EL (cell line): Measurements from ENCODE around the gene ZNF367.

Source experiments
- DNase-seq: peaks from one replicate; pipeline ENCODE4 v3.0.0-alpha.2; 2016

Gene ZNF367

DNA sequence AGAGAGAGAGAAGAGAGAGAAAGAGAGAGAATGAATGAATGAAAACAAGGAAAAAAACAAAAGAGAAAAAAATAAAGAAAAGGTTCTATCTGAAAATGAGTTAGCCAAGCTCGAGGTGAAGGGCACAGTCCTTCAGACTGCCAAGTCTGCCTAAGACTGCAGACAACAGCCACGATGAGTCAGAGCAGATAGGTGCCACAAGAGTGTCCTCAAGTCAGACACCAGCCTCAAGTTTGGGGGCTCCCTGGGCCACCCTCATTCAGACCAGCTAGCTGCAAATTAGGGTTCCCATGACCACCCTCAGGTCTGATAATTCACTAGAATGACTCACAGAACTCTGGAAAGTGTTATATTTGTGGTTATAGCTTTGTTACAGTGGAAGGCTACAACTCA, 17.9 kb upstream of the ZNF367 start:
- DNase-seq = no peak

DNA sequence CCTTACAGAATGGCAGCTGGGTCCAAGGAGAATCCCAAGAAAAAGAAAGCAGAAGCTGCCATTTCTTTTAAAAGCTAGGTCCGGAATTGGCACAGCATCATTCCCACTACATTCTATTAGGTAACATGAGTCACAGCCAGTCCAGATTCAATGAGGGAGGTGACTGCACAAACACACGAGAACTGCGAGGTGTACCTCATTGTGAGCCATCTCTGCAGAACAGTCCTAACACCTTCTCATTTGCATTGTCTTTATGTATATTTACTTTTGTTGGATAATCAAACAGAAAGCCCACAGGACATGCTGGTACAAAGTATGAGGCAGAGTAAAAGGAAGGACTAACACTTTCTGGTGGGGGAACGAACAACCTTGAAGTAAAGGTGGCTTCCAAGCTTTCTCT, 17.2 kb upstream of the ZNF367 start:
- no peak for DNase-seq

DNA sequence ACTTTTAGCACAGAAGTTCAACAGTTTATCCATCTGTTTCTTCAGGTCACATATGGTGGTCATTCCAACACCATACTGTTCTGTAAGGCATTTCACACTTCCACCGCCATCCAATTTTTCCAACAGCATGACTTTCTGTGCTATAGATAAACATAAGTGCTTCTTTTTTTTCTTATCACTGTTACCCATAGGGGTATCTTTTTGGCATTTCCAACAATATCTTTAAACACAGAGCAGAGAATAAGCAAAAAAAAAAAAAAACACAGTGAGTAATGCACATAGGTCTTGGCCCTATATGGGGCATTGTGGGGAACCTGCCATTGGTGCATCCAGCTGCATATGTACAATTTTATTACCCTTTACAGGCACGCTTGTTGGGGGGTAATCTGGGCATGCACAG, 12.2 kb upstream of the ZNF367 start:
- no peak for DNase-seq

DNA sequence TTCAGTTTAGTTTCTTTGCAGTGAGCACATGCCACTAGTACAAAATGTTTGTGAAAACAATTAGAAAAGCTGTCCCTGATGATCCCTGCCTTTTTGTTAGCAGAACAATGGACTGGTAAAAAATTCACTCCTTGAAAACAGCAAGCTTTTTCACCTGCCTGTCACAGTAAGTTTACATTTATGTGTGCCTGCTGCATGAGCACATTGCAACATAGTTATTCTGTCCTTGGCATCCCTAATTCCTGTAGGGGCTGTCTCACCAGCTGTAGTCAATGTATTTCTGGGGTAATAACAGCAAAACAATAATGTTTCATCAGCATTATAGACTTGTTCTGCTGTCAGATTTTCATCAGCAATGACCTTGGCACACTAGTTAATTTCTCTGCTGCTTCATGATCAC, 11.6 kb upstream of the ZNF367 start:
- DNase-seq = no peak

DNA sequence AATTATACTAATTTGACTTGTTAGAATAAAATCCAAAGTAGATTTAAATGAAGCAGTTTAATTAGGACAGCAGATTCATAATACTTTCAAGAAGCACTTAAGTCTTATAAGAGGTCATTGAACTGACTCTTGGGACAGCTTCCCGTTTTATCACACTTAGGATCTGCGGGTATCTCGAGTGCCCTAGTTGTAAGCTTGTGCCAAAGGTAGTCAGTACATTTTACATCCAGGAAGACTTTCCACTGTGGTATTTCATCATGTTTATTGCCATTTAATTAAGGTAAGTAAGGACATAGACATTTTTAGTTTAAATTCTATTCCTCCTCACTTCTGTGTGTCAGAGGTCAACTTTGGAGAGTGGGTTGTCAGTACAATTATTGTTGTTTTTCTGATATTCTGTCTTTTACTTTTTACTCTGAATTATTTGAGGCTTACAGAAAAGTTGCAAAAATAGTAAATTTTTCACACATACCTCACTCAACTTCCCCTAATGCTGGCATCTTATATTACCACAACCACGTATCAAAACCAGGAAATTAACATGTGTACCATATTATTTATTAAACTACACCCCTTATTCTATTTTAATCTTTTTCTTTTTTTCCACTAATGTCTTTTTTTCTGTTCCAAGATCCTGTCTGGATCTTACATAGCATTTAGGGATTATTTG, 7.5 kb upstream of the ZNF367 start:
- DNase-seq = no peak

DNA sequence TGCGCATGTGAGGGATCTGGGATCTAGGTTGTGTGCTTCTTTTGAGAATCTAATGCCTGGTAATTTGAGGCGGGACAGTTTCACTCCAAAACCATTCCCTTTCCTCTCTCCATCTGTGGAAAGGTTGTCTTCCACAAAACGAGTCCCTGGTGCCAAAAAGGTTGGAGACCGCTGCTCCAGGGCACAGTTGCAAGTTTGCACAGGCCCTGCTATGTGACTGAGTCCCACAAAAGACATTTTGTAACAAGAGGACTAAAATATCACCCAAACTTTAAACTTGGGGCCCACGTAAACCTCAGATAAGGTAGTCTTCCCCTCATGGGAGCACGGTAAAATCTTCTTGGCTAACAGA, 5.8 kb upstream of the ZNF367 start:
- DNase-seq = no peak

DNA sequence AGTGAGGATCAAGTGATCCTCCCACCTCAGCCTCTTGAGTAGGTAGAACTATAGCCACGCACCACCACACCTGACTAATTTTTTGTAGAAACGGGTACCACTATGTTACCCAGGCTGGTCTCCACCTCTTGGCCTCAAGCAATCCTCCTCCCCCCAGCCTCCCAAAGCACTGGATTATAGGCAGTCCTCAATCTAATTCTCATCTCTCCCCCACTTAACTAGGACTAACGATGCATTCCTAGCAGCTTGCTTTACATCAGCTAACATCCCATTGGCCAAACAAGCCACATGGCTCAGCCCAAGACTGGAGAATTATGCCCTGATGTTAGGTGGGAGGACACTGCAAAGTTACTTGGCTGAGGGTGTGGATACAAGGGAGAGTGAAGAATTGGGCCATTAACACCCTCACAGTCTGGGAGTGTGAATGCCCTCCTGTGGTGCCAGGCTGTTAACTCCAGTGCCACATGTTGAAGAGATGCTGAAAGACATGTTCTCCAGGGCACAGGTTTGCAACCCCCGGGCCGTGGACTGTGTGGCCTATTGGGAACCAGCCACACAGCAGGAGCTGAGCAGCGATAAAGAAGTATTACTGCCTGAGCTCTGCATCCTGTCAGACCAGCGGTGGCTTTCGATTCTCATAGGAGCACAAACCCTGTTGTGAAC, 5.3 kb upstream of the ZNF367 start:
- DNase-seq = no peak

DNA sequence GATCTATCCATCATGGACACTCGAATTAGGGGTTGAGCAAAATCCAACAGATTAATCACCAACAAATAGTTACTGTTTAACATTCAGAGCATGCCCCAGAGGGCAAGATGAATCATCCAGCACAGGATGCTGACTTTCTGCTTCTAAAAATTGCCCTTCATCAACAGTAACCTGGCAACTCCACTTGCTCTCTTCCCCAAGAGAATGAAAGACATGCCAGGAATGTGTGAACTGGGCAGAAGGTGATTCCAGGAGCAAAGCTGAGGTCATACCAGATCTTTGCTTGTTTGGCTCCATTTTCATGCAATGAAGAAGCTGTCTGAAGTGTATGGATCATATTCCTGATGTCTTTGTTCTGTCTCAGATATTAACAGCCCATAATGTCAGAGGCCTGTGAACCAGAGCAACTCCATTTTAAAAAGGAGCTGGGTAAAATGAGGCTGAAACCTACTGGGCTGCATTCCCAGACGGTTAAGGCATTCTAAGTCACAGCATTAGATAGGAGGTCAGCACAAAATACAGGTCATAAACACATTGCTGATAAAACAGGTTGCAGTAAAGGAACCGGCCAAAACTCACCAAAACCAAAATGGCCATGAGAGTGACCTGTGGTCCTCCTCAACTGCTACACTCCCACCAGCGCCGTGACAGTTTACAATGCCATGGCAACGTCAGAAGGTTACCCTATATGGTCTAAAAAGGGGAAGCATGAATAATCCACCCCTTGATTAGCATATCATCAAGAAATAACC, 2.5 kb upstream of the ZNF367 start:
- DNase-seq = peak; percentile 98

DNA sequence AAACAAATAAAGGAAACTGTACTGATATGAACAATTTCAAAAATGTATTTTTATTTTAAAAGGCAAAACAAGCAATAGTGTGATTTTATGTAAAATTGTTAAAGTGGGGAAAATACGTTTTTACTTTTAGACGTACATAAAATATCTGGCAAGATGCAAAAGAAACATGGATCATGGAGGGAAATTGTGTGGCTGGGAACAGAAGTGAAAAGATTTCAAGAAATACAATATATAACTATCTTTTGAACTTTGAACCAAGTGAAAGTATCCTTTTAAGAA, 1.5 kb upstream of the ZNF367 start:
- DNase-seq = no peak

DNA sequence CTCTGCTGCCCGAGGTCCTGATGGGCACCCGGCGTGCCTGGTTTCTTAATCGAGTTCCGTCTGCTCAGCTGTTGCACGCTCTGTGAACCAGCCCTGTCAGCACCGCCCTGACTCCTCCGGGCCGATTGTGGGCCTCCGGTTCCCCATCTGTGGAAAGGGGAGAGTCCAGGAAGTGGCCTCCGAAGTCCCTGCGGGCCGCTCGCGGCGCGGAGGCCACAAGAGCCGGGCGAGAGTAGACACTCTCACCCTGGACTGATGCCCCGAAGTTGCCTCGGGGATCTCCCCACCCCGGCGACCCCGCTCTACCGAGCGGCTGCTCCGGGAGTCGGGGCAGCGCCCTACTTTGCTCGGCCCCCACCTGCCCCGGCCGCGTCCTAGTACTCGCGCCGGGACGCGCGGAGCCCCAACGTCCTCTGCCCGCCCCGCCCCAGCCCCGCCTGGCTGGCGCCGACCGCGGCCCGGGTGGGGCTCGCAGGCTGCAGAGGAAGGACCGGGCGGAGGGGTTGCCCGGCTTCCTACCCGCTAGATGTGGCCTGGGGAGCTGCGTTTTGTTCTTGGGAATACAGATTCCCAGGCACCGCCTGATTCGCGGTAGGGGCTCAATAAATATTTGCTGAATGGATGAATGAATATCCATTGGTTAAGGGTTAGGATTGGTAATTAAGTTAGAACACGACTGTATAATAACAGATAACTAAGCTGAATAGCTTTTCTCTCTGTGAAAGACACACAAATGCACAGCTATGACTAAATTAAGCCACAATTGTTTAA, 935 bp upstream of the ZNF367 start:
- peak; percentile 71 for DNase-seq

DNA sequence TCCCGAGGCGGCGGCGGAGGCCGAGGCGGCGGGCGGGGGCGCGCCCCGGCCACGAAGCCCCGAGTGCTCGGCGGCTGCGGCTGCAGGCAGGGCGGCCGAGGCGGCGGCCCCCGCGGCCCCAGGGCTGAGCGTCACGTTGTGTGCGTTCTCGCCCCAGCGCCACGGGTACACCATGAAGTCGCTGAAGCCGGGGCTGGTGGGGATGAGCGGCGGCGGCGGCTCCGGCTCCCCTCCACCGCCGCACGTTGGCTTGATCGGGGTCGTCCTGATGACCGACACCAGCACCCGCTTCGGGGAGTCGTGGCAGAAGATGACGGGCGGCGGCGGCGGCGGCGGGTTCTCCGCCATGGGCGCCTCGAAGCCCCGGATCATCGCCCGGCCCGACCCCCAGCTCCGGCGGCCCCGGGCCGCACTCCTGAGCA, 498 bp downstream of the ZNF367 start:
- peak; percentile 36 for DNase-seq

DNA sequence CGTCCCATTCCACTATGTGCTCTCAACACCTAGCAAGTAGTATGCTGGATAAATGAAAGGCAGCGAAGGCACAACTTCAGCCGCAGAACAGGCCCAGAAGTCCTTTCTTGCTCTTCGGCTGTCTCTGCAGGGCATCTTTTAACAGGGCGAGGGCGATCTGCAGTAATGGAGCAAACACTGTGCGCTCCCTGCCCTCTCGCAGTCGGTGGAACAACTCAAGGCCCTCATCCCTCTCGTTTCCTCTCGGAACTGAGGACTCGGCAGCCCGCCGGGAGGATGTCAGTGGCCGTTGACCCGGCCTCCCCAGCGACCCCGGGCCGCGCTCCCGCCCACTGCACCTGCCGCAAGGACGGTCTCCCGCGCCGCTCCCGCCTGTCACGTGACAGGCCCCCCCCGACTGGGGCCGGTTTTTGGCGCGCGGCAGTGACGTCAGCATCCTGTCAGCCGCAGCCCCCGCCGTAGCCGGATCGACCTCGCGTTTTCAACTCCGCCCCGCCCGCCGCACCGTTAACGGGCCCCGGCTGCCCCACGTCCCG, 1.1 kb downstream of the ZNF367 start:
- peak; percentile 82 for DNase-seq

DNA sequence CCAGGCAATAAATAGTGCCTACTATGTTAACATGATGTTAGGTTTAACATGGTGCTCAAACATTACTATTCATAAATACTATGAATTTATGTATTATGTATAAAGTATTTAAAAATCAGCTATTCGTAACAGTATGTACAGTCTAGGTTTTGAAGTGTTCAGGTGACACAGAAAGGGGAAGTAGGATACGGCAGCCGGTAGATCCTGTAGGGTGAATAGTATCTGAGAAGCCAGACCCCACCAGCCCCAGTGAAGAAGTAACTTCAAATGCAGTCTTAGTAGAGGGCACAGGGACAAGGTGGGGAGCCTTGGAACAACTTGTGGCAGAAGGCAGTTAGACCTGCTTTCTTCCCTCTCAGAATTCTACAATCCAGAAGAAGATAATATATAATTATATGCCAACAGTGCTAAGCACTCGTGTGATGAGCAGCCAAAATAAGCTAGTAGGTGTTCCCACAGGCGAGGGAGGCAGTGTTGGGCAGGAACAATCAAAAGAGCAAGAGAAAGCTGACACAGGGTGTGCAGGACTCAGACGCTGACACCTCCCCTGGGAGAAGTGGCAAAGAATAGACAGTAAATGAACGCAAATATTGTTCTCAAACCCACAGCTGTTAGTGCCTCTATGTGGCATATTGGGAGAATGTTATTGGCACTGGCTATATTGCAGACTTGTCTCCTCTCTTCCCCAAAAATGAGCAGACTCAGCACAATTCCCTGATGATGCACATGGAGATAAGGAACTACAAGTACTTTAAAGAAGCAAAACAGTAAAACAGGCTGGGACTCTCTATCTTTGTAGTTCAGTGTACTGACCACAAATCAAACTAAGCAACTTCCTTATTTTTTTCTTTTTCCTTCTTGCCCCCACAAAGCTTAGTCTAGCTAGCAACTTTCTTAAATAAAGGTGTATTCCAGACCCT, 4.6 kb downstream of the ZNF367 start:
- no peak for DNase-seq

DNA sequence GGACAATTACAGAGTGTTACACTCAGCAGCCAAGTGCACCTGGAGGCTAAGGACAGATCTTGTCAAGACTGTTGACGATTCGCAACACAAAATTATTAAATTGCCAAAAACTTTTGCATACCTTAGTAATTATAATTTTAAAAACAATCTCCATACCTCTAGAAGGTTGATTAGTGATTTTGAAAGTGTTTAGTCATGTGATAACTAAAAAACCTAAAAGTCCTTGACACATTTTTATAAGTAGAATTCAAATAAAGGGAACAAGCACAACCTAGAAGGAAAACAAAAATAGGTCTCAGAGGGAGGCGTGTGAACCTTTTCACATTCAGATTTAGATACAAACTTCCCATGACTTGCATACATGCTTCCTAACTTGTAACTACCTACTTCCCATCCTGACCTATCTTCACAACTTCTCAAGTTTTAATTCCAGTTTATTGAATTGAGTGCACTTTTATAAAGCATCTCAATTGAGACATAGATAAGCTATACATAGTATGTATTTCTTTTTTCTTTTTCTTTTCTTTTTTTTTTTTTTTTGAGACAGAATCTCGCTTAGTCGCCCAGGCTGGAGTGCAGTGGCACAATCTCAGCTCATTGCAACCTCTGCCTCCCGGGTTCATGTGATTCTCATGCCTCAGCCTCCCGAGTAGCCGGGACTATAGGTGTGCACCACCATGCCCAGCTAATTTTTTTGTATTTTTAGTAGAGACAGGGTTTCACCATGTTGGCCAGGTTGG, 5.8 kb downstream of the ZNF367 start:
- no peak for DNase-seq

DNA sequence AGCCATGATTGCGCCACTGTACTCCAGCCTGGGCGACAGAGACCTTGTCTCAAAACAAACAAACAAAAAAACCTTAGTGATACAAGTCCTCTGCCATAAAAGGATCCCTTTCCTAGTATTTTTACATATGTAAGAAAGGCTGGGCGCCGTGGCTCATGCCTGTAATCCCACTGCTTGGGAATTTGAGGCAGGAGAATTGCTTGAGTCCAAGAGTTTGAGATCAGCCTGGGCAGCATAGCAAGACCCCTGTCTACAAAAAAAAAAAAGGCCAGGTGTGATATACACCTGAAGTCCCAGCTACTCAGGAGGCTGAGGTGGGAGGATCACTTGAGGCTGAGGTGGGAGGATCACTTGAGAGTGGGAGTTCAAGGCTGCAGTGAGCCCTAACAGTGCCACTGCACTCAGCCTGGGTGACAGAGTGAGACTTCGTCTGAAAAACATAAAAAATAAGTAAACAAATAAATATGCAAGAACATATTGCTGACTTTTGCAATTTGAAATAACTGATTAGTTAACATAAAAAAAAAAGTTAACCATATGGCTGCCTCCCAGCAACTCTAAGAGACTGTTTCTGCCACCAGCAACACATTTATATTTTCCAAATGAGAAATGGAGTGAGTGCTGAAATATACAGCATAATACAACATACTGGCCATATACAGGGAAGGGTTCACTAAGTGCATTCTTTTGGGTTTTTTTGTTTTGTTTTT, 6.9 kb downstream of the ZNF367 start:
- no peak for DNase-seq

DNA sequence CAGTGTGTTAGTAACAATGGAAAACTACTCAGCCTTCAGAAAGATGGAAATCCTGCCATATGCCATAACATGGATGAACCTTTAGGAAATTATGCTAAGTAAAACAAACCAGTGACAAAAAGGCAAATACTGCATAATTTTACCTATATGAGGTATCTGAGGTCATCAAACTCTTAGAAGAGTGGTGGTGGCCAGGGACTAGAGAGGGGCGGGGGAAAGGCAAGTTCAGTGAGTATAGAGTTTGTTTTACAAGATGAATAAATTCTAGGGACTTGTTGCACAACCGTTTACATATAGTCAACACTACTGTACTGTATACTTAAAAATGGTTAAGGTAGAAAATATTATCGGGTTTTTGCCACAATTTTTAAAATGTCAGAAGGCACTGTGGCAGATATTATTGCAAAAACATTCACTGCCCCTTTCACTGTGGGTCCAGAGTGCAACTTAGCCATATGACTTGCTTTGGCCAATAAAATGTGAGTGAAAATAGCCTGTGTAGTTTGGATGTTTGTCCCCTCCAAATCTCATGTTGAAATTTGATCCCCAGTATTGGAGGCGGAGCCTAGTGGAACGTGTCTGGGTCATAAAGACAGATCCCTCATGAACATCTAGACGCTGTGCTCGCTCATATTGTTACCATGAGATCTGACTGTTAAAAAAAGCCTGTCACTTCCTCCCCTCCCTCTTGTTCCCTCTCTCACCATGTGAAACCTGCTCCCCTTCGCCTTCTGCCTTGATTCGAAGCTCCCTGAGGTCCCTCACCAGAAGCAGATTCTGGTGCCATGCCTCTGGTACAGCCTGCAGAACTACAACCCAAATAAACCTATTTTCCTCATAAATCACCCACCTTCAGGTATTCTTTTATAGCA, 9.5 kb downstream of the ZNF367 start:
- no peak for DNase-seq

DNA sequence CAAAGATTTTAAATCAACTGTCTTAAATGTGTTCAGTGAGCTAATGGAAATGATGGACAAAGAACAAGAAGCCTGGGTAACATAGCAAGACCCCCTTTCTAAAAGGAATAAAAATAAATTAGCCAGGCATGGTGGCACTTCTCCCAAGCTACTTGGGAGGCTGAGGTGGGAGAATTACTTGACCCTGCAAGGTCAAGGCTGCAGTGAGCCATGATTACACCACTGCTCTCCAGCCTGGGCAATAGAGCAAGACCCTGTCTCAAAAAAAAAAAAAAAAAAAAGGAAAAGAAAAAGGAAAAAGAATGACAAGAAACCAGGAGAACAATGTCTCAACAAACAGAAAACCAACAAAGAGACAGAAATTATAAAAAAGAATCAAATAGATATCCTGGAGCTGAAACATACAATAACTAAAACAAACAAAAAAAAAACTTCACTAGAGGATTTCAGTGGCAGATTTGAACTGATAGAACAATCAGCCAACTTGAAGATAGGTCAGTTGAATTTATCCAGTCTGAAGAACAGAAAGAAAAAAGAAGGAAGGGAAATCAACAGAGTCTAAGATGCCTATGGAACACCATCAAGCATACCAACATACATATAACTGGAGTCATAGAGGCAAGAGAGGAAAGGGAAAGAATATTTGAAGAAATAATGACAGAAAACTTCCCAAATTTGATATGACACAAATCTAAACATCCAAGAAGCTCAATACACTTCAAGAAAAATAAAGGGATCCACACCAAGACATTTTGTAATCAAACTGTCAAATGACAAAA, 17.8 kb downstream of the ZNF367 start:
- no peak for DNase-seq

DNA sequence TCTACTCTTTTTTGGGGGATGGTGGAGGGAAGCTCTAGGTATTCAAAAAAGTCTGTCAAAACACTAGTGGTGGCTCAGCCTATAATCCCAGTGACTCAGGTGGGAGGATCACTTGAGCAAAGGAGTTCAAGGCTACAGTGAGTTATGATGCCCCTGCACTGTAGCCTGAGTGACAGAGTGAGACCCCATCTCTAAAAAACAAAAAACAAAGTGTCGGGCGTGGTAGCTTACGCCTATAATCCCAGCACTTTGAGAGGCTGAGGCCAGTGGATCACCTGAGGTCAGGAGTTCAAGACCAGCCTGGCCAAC, 18.9 kb downstream of the ZNF367 start:
- DNase-seq = no peak

DNA sequence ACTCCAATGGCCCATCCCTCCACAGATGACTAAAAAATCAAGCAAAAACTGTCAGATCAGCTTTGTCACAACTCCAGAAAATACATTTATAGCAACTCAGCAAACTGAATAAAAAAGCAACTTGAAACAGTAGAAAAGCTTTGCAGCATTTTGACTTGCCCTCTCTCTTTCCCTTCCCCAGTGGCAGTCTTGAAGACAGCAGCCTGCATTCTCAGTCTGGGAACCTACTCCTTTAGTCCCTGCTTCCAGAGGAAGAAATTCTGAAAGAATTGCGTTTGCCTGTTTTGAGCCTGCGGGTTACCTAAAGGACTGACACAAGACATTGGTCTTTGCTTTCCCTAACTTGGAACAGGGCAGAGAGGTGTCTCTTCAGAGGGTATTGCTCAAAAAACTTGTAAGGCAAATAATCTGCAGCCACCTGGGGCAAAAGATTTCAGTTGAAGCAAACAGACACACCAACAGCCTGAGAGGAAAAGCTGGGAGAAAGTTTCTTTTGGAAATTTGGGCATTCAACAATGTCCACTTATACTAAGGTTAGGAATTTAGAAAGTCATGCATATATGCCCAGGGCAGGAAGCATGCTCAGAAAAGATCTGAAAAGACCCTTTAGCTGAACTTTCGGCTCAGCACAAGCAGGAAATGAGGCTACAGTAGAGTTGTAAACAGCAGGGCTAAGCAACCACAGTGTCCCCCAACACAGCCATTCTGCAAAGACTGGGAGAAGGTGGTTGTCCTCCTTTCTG, 19.4 kb downstream of the ZNF367 start:
- no peak for DNase-seq
